HepG2 (cell line): Measurements from ENCODE around the gene GNMT. TPM values are rescaled to one million over a fixed set of nuclear protein-coding genes. Genes with fewer than 3 reads are reported as not detected.

Experiments
- ARID3A ChIP-seq: IDR thresholded peaks from 2 replicates; pipeline ENCODE4 v1.6.1; 2012; ENCODE audit warnings: low read depth, low read length, improper control_type of control experiment
- ARNTL ChIP-seq: sonication (generic); formaldehyde crosslinking; IDR thresholded peaks from 2 replicates; pipeline ENCODE4 v1.4.0; 2020; ENCODE audit warnings: mild to moderate bottlenecking, missing genetic modification reagents
- BRCA1 ChIP-seq: sonication (generic); formaldehyde crosslinking; IDR thresholded peaks from 2 replicates; pipeline ENCODE4 v1.4.0; 2020; ENCODE audit warnings: missing genetic modification reagents
- CBX2 ChIP-seq, 2 experiments: fragments of 200-600 bp in 1 of 2; sonication (generic); formaldehyde crosslinking in 1 of 2; IDR thresholded peaks; 2 replicates each; pipeline versions ENCODE4 v1.7.0 to v1.8.1; 2018 to 2022; ENCODE audit warnings: low read depth in 2 of 2, low read length in 1 of 2, mild to moderate bottlenecking in 1 of 2, missing genetic modification reagents in 1 of 2
- FOXJ3 ChIP-seq: sonication (generic); formaldehyde crosslinking; IDR thresholded peaks from 2 replicates; pipeline ENCODE4 v1.4.0; 2020; ENCODE audit warnings: missing genetic modification reagents, mild to moderate bottlenecking, borderline replicate concordance
- FOXK2 ChIP-seq: fragments of 450-650 bp; IDR thresholded peaks from 2 replicates; pipeline ENCODE4 v1.6.1; 2016
- HNRNPUL1 ChIP-seq: fragments of 200-400 bp; formaldehyde crosslinking; IDR thresholded peaks from 2 replicates; pipeline ENCODE4 v1.6.1; 2017; ENCODE audit warnings: low read depth, mild to moderate bottlenecking, low read length, moderate library complexity
- MXD4 ChIP-seq: IDR thresholded peaks from 2 replicates; pipeline ENCODE4 v1.6.1; 2016; ENCODE audit warnings: mild to moderate bottlenecking, missing biosample characterization, missing genetic modification reagents
- PHF21A ChIP-seq: sonication (generic); formaldehyde crosslinking; IDR thresholded peaks from 2 replicates; pipeline ENCODE4 v1.5.0; 2020; ENCODE audit warnings: mild to moderate bottlenecking, missing genetic modification reagents
- PITX1 ChIP-seq: sonication (generic); formaldehyde crosslinking; IDR thresholded peaks from 2 replicates; pipeline ENCODE4 v1.5.1; 2020; ENCODE audit warnings: mild to moderate bottlenecking, missing genetic modification reagents
- SIN3B ChIP-seq: fragments of 150-350 bp; IDR thresholded peaks from 2 replicates; pipeline ENCODE4 v1.6.1; 2014; ENCODE audit warnings: low read length
- SIX1 ChIP-seq: sonication (generic); formaldehyde crosslinking; IDR thresholded peaks from 2 replicates; pipeline ENCODE4 v1.4.0; 2020; ENCODE audit warnings: missing genetic modification reagents, borderline replicate concordance
- SIX4 ChIP-seq: sonication (generic); formaldehyde crosslinking; IDR thresholded peaks from 2 replicates; pipeline ENCODE4 v1.4.0; 2020; ENCODE audit warnings: missing genetic modification reagents
- TBP ChIP-seq: sonication (generic); formaldehyde crosslinking; IDR thresholded peaks from 2 replicates; pipeline ENCODE4 v1.5.0; 2020; ENCODE audit warnings: missing genetic modification reagents
- TOPORS ChIP-seq: sonication (generic); formaldehyde crosslinking; IDR thresholded peaks from 2 replicates; pipeline ENCODE4 v1.8.0; 2023; ENCODE audit warnings: mild to moderate bottlenecking, missing genetic modification reagents
- XRCC5 ChIP-seq: fragments of 200-400 bp; formaldehyde crosslinking; optimal IDR thresholded peaks from 2 replicates; pipeline ENCODE3; 2017; ENCODE audit warnings: mild to moderate bottlenecking, low read length
- ZC3H4 ChIP-seq: sonication (generic); formaldehyde crosslinking; IDR thresholded peaks from 2 replicates; pipeline ENCODE4 v1.4.0; 2020; ENCODE audit warnings: missing genetic modification reagents, borderline replicate concordance
- ZNF256 ChIP-seq: sonication (generic); formaldehyde crosslinking; conservative IDR thresholded peaks from 2 replicates; pipeline ENCODE4 v1.4.0; 2020; ENCODE audit warnings: missing genetic modification reagents
- polyA plus RNA-seq, 8 experiments: library from polyadenylated mRNA; depleted of rRNA in 3 of 8; stranded (reverse) in 7 of 8; unstranded in 1 of 8; fragments of >200 nt; fragmentation: Illumina TruSeq in 4 of 8; extraction: Trizol in 4 of 8; gene quantifications; 2 replicates each; pipeline versions ENCODE4 v1.2.1 to v1.2.3, GENCODE V29; 2011 to 2016; ENCODE audit warnings: low read depth in 4 of 8, missing spikeins in 1 of 8, mixed read lengths in 1 of 8; ENCODE audit not compliant: insufficient read depth in 1 of 8
- total RNA-seq, 5 experiments: library from RNA; depleted of rRNA; stranded (reverse); fragments of >200 nt; fragmentation: Illumina TruSeq; extraction: Trizol; gene quantifications; 2 replicates each; pipeline ENCODE4 v1.2.3, GENCODE V29; 2016; ENCODE audit warnings: low read depth in 1 of 5
- TF ChIP-seq, protein P1 (sequence below): IDR thresholded peaks from 2 replicates; pipeline ENCODE4 v1.6.1; 2016; ENCODE audit warnings: control low read depth
- TF ChIP-seq, protein P2 (sequence below): sonication (generic); formaldehyde crosslinking; IDR thresholded peaks from 2 replicates; pipeline ENCODE4 v1.4.0; 2020; ENCODE audit warnings: missing genetic modification reagents
- TF ChIP-seq, protein P3 (sequence below): sonication (generic); formaldehyde crosslinking; IDR thresholded peaks from 2 replicates; pipeline ENCODE4 v1.8.1; 2023; ENCODE audit warnings: mild to moderate bottlenecking, inconsistent platforms, moderate library complexity, missing genetic modification reagents, borderline replicate concordance

GNMT gene
- total and polyA plus RNA-seq, 2 of the 13 experiments (the other 11 are each of a cell fraction or from before 2014, with no cell fraction given) = 2.8 to 7.0 TPM

DNA sequence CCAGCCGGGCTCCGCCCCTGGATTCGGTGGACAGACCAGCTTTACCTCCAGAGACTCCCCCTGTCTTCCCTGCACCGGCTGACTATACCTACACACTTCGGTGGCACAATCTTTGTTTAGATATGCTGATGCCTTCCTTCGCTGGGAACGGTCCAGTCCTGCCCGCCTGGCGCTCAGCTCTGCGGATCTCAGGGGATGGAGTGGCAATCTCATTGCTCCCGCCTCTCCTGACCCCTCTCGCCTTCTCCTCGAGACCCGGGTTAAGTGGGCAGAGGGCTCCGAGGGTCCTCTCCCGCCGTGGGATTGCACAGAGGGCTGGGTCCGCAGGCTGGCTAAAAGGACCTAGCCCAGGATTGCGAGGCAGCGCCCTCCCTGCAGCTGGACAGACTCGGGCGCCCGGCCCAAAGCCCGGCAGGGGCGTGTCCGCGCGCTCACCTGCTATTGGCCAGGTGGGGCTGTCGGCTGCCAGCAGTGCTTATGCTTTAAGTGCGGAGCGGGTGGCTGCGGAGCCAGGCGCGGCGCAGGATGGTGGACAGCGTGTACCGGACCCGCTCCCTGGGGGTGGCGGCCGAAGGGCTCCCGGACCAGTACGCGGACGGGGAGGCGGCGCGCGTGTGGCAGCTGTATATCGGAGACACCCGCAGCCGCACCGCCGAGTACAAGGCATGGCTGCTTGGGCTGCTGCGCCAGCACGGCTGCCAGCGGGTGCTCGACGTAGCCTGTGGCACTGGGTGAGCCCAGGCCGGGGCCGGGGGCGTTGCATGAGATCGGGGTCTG, at the start of gene GNMT (continued):
- TF ChIP-seq FOXJ3 (CRISPR knock-in tag) (peak; percentile 42; the same call in 1 of the 2 replicates), SIX4 (no peak), BRCA1 (CRISPR knock-in tag) (no peak), XRCC5 (peak; percentile 46), PITX1 (CRISPR knock-in tag) (peak; percentile 80), ZNF256 (CRISPR knock-in tag) (no peak), FOXK2 (no peak), HNRNPUL1 (no peak), MXD4 (CRISPR knock-in tag) (peak; percentile 75), PHF21A (CRISPR knock-in tag) (peak; percentile 85; the same call in 1 of the 2 replicates), CBX2 (IDR thresholded peaks at IDR 0.05; ENCODE audit: low read depth, low read length) (no peak), CBX2 (CRISPR knock-in tag; IDR thresholded peaks at IDR 0.05; ENCODE audit: low read depth) (no peak), SIN3B (no peak), SIX1 (no peak), TBP (CRISPR knock-in tag) (no peak), ARID3A (no peak), ZC3H4 (no peak), ARNTL (CRISPR knock-in tag) (0 out of 2 replicates have a peak, but pooled peaks have one; percentile 54), TOPORS (0 out of 2 replicates have a peak, but pooled peaks have one; percentile 54)
- TF ChIP-seq, protein P1, sequence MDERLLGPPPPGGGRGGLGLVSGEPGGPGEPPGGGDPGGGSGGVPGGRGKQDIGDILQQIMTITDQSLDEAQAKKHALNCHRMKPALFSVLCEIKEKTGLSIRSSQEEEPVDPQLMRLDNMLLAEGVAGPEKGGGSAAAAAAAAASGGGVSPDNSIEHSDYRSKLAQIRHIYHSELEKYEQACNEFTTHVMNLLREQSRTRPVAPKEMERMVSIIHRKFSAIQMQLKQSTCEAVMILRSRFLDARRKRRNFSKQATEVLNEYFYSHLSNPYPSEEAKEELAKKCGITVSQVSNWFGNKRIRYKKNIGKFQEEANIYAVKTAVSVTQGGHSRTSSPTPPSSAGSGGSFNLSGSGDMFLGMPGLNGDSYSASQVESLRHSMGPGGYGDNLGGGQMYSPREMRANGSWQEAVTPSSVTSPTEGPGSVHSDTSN (CRISPR knock-in tag) = no peak
- TF ChIP-seq, protein P2, sequence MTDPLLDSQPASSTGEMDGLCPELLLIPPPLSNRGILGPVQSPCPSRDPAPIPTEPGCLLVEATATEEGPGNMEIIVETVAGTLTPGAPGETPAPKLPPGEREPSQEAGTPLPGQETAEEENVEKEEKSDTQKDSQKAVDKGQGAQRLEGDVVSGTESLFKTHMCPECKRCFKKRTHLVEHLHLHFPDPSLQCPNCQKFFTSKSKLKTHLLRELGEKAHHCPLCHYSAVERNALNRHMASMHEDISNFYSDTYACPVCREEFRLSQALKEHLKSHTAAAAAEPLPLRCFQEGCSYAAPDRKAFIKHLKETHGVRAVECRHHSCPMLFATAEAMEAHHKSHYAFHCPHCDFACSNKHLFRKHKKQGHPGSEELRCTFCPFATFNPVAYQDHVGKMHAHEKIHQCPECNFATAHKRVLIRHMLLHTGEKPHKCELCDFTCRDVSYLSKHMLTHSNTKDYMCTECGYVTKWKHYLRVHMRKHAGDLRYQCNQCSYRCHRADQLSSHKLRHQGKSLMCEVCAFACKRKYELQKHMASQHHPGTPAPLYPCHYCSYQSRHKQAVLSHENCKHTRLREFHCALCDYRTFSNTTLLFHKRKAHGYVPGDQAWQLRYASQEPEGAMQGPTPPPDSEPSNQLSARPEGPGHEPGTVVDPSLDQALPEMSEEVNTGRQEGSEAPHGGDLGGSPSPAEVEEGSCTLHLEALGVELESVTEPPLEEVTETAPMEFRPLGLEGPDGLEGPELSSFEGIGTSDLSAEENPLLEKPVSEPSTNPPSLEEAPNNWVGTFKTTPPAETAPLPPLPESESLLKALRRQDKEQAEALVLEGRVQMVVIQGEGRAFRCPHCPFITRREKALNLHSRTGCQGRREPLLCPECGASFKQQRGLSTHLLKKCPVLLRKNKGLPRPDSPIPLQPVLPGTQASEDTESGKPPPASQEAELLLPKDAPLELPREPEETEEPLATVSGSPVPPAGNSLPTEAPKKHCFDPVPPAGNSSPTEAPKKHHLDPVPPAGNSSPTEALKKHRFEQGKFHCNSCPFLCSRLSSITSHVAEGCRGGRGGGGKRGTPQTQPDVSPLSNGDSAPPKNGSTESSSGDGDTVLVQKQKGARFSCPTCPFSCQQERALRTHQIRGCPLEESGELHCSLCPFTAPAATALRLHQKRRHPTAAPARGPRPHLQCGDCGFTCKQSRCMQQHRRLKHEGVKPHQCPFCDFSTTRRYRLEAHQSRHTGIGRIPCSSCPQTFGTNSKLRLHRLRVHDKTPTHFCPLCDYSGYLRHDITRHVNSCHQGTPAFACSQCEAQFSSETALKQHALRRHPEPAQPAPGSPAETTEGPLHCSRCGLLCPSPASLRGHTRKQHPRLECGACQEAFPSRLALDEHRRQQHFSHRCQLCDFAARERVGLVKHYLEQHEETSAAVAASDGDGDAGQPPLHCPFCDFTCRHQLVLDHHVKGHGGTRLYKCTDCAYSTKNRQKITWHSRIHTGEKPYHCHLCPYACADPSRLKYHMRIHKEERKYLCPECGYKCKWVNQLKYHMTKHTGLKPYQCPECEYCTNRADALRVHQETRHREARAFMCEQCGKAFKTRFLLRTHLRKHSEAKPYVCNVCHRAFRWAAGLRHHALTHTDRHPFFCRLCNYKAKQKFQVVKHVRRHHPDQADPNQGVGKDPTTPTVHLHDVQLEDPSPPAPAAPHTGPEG = peak; percentile 54
- TF ChIP-seq, protein P3, sequence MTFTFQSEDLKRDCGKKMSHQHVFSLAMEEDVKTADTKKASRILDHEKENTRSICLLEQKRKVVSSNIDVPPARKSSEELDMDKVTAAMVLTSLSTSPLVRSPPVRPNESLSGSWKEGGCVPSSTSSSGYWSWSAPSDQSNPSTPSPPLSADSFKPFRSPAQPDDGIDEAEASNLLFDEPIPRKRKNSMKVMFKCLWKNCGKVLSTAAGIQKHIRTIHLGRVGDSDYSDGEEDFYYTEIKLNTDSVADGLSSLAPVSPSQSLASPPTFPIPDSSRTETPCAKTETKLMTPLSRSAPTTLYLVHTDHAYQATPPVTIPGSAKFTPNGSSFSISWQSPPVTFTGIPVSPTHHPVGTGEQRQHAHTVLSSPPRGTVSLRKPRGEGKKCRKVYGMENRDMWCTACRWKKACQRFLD = peak; percentile 87; the same call in 1 of the 2 replicates
